SK-N-SH treated with all-trans-retinoic acid at 6 μM for 48 hours (cell line): ENCODE measurements around the gene SMS.

Experiments used
- GLIS3 ChIP-seq: fragments of 250-450 bp; sonication (Bioruptor Pico); IDR thresholded peaks from 2 replicates; pipeline ENCODE4 v1.5.0; 2020; ENCODE audit warnings: mild to moderate bottlenecking, moderate library complexity
- RARB ChIP-seq: fragments of 250-450 bp; sonication (Bioruptor Pico); IDR thresholded peaks from 2 replicates; pipeline ENCODE4 v1.8.0; 2021; ENCODE audit warnings: mild to moderate bottlenecking, moderate library complexity
- TOX ChIP-seq: fragments of 250-450 bp; sonication (Bioruptor Pico); IDR thresholded peaks from 2 replicates; pipeline ENCODE4 v1.8.0; 2021; ENCODE audit warnings: mild to moderate bottlenecking, moderate library complexity, borderline replicate concordance

GRCh38 chrX:21956783-21957182 is 16.3 kb downstream of the SMS start:
- no peak for TF ChIP-seq RARB (CRISPR knock-in tag)
- no peak for TF ChIP-seq TOX
- no peak for TF ChIP-seq GLIS3 (CRISPR knock-in tag)
